ENCODE data around the gene FUNDC2. TPM values are rescaled to one million over a fixed set of nuclear protein-coding genes. Genes with fewer than 3 reads are reported as not detected.
"Not testable (repeated sequence)": the region's sequence is repeated elsewhere in the genome, so short reads cannot be mapped to it uniquely, and the experiment has no call there.

Gene FUNDC2
- total RNA-seq, 1 donor from 2014 or later: 54.0 TPM

DNA sequence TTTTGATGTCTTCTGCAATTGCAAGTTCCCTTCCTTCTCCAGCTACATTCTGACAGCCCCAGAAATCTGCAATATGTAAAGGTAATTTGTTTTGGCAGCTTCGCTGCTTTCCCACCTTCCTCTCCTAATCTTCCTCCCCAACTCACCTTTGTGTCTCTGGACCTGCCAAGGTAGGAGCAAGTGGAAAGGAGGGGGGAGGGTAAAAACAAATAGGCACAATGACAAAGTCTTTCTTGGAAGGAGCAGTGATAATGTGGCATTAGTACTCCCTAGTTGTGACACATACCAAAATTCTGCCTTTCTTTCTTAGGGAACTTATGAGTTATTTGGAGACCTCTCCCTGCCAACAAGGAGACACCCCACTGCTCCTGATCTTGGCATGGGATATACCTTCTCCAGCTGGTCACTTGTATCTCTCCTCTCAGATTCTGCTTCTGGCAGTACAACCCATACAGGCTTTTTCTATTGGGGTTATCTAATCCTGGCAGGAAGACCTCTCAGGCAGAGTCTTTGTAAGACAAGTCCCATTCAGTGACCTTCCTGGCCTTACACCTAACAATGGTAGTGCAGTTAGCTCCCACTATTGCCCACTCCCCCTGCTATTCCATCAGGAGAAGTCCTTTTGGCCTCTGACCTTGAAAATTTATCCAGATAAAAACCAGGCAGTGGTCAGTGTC, 28.3 kb upstream of the FUNDC2 start:
- TF ChIP-seq, protein P1, sequence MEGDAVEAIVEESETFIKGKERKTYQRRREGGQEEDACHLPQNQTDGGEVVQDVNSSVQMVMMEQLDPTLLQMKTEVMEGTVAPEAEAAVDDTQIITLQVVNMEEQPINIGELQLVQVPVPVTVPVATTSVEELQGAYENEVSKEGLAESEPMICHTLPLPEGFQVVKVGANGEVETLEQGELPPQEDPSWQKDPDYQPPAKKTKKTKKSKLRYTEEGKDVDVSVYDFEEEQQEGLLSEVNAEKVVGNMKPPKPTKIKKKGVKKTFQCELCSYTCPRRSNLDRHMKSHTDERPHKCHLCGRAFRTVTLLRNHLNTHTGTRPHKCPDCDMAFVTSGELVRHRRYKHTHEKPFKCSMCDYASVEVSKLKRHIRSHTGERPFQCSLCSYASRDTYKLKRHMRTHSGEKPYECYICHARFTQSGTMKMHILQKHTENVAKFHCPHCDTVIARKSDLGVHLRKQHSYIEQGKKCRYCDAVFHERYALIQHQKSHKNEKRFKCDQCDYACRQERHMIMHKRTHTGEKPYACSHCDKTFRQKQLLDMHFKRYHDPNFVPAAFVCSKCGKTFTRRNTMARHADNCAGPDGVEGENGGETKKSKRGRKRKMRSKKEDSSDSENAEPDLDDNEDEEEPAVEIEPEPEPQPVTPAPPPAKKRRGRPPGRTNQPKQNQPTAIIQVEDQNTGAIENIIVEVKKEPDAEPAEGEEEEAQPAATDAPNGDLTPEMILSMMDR (IDR thresholded peaks at IDR 0.05): no peak
- no peaks in the 10 kb centered on the region for H3K4me1 ChIP-seq
- H3K9me3 ChIP-seq: no peaks in the 10 kb centered on the region
- DNase-seq (ENCODE audit: low spot score in 2 of 2): no peak
- no peak overlapping the region for H3K27ac ChIP-seq
- H3K27me3 ChIP-seq: no peaks in the 10 kb centered on the region
- no peak overlapping the region for H3K4me3 ChIP-seq
- no peaks in the 10 kb centered on the region for H3K36me3 ChIP-seq
- intact Hi-C loops (cut with DNase I): no loop called here

DNA sequence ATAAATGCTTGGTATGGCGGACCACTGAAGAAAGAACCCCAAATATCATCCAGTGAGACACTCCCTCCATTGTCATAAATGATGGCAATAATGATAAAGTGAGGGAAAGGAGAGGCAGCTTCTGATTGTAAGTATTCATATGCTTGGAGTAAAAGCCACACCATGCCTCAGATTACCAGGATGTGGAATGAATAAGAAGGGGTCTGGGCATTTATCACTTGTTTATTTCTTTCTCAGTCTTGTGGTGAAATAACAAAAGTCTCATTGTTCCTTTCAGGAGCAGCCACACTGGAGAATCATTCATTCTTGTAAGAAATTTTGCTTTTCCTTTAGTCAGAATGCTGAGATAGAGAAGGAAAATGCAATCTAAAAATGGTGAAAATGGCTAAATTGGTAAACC, 25.8 kb upstream of the FUNDC2 start:
- intact Hi-C loops (cut with DNase I): no loop called here
- Histone ChIP-seq H3K27me3 (no peaks in the 10 kb centered on the region), H3K27ac (no peak overlapping the region)

DNA sequence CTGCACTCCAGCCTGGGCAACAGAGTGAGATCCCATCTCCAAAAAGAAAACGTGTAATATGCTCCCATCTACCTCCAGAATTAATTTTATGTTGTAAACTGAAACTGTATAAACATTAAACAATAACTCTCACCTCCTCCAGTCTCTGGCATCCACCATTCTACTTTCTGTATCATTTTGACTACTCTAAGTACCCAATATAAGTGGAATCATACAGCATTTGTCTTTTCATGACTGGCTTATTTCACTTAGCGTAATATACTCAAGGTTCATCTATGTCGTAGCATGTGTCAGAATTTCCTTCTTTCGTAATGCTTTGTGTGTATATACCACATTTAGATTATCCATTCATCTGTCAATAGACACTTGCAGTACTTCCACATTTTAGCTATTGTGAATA, 24.8 kb upstream of the FUNDC2 start:
- H3K9me3 ChIP-seq: no peaks in the 10 kb centered on the region
- H3K4me3 ChIP-seq: no peak overlapping the region
- DNase-seq (ENCODE audit: low spot score in 2 of 2): no peak
- no peaks in the 10 kb centered on the region for H3K27me3 ChIP-seq
- intact Hi-C loops (cut with DNase I): no loop called here
- H3K36me3 ChIP-seq: no peaks in the 10 kb centered on the region
- H3K4me1 ChIP-seq: no peaks in the 10 kb centered on the region
- TF ChIP-seq, protein P1 (IDR thresholded peaks at IDR 0.05): no peak
- H3K27ac ChIP-seq: no peak overlapping the region

More for the DNA sequence above, 25.8 kb upstream of the FUNDC2 start:
- Histone ChIP-seq H3K4me3 (no peak overlapping the region), H3K9me3 (no peaks in the 10 kb centered on the region), H3K36me3 (no peaks in the 10 kb centered on the region), H3K4me1 (no peaks in the 10 kb centered on the region)
- TF ChIP-seq, protein P1 (IDR thresholded peaks at IDR 0.05): no peak
- no peak for DNase-seq (ENCODE audit: low spot score in 2 of 2)

DNA sequence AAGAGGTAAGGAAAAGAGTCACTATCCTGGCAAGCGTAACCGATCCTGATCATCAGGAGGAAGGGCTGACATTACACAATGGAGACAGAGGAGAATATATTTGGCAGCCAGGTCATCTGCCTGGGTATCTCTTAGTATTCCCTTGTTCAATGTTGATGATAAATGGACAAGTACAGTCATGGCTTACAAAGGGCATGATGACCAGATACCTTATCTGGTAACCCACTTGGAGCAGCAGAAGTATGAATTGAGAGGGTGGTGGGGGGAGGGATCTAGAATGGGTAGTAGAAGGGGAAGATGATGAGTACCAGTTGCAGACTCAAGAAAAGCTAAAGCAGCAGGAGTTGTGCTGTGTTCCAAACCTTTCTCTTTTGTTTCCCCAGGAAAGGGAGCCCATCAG, 21.5 kb upstream of the FUNDC2 start:
- intact Hi-C loops (cut with DNase I): no loop called here
- H3K36me3 ChIP-seq: no peaks in the 10 kb centered on the region
- no peak overlapping the region for H3K4me3 ChIP-seq
- no peaks in the 10 kb centered on the region for H3K27me3 ChIP-seq
- no peaks in the 10 kb centered on the region for H3K4me1 ChIP-seq
- no peak for DNase-seq (ENCODE audit: low spot score in 2 of 2)
- no peaks in the 10 kb centered on the region for H3K9me3 ChIP-seq
- no peak overlapping the region for H3K27ac ChIP-seq
- TF ChIP-seq, protein P1 (IDR thresholded peaks at IDR 0.05): no peak

DNA sequence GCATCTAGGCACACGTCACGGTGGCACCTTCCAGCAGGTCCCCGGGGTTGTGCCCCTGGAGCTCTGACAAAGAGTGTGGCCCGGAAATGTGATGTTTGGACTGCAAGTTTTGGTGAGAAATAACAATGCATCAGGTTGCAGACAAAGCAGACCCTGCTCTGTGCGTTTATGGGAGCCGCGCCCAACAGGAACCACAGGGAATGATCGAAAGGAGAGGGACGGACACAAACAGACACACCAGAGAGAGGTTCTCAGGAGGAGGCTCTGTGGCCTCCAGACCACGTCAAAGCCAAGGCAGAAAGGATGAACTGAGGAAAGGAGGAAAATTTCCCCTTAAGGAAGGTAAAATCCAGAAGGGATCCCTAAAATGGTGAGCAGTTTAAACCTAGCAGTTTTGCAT, 20.3 kb upstream of the FUNDC2 start:
- DNase-seq (ENCODE audit: low spot score in 2 of 2); intact Hi-C loops (cut with DNase I); H3K27me3 ChIP-seq; H3K36me3 ChIP-seq; H3K4me1 ChIP-seq; H3K9me3 ChIP-seq; H3K27ac ChIP-seq; H3K4me3 ChIP-seq: not testable (repeated sequence)

DNA sequence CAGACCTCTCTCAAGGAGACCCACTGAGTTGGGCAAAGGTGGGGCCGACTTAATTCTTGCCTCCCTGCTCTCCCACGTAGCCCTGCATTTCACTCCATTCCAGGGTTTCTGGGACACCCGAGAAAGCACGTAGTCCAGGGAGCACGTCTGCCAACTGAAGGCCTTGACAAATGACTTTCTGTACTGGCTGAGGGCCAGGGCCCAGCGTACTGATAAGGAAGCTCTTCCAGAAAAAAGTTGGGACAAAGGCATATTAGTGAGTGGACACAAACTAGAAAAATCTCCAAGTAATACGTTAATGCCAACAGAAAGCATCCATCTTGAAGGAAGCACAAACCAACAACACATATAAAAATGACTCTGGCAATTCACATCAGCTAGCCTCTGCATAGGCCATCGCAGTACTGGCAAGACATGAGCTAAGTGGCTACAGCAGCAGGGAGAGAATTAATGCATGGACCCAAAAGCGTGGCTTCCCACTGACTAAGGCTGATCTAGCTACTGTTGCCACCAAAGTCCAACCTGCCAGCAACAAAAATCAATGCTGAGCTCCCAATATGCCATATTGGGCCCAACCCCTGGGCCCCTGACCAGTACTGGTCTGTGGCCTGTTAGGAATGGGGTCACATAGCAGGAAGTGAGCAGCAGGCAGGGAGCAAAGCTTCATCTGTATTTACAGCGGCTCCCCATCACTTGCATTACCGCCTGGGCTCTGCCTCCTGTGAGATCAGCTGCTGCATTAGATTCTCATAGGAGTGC, 19.6 kb upstream of the FUNDC2 start:
- not testable (repeated sequence) for H3K27ac ChIP-seq

DNA sequence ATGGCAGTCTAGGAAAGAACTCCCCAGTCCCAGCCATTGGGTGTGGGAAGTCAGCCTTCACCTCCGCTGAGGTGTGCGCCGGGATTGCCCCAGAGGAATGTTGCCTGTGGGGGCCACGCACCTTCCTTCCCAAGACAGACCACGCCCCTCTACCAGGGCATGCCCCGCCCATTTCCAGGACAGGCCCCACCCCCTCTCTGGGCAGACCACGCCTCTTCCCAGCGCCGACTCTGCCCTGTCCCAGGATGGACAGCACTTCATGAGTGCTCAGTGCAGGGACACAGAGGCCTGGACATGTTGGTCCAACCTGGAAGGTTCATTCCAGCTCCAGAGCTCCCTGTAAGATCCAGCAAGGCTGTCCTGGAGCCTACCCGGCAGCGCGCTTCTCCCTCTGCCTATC, 18.1 kb upstream of the FUNDC2 start:
- H3K27me3 ChIP-seq; H3K27ac ChIP-seq; H3K9me3 ChIP-seq; intact Hi-C loops (cut with DNase I); H3K4me3 ChIP-seq; H3K36me3 ChIP-seq; DNase-seq (ENCODE audit: low spot score in 2 of 2); H3K4me1 ChIP-seq: not testable (repeated sequence)

More for the DNA sequence above, 19.6 kb upstream of the FUNDC2 start:
- H3K9me3 ChIP-seq; H3K4me3 ChIP-seq; H3K36me3 ChIP-seq; DNase-seq (ENCODE audit: low spot score in 2 of 2); H3K27me3 ChIP-seq; H3K4me1 ChIP-seq; intact Hi-C loops (cut with DNase I): not testable (repeated sequence)

Data from ascending aorta (tissue), 2 donors.